AG04449 (cell line): ENCODE data around the gene STIMATE.
A peak's percentile ranks its signal among the peaks of the same experiment; 100 is the strongest.

Experiments
- CTCF ChIA-PET: fragments of 350-600 bp; formaldehyde crosslinking; extraction: SDS; loops from one replicate; lab custom pipeline; 2021; ENCODE audit warnings: antibody characterized with exemption; lab: Yijun Ruan, JAX
- POLR2A ChIA-PET: fragments of 400-600, 350-600 bp; formaldehyde crosslinking; extraction: SDS; loops from one replicate; lab custom pipeline; 2020; ENCODE audit warnings: antibody characterized with exemption, inconsistent platforms; lab: Yijun Ruan, JAX
- DNase-seq: peaks from one replicate; pipeline ENCODE4 v3.0.0-alpha.2; 2010; ENCODE audit warnings: low read depth, low spot score
- H3K4me3 ChIP-seq: 2 replicates; pipeline ENCODE4 v1.5.1; 2011; ENCODE audit warnings: low read depth, mild to moderate bottlenecking, control low read depth, low read length
- CTCF ChIP-seq: IDR thresholded peaks from one replicate; pipeline ENCODE4 v1.5.1; 2011; ENCODE audit warnings: mild to moderate bottlenecking, moderate library complexity, low read length, control low read depth, inconsistent platforms; ENCODE audit not compliant: insufficient read depth; ENCODE audit errors: missing control alignments

STIMATE gene

GRCh38 chr3:52896613-52897012 is 735 bp downstream of the STIMATE start:
- H3K4me3 ChIP-seq = peak overlapping the region; percentile 72
- DNase-seq = no peak
- ChIA-PET POLR2A (no interaction called here), CTCF (interaction anchor here (0.9 to 2.0 kb wide), 4 partner anchors 10 to 175 kb away, joined by 3 to 6 read pairs (median 5); no protein-coding TSS in a partner anchor)
- TF ChIP-seq CTCF = no peak

GRCh38 chr3:52896151-52896550 is 1.2 kb downstream of the STIMATE start:
- no peak for DNase-seq
- ChIA-PET CTCF (interaction anchor here (0.9 to 2.0 kb wide), 2 partner anchors 39 to 41 kb away, joined by 3 to 6 read pairs; no protein-coding TSS in a partner anchor), POLR2A (no interaction called here)
- TF ChIP-seq CTCF = no peak
- peak overlapping the region; percentile 72 for H3K4me3 ChIP-seq

- no peak overlapping the region for H3K4me3 ChIP-seq
- ChIA-PET POLR2A (no interaction called here), CTCF (interaction anchor here (2.0 kb wide), 1 partner anchor 39 kb away, joined by 6 read pairs; no protein-coding TSS in a partner anchor)
- TF ChIP-seq CTCF = no peak
- DNase-seq = no peak
Observed at GRCh38 chr3:52895418-52895817, 1.9 kb downstream of the STIMATE start.

GRCh38 chr3:52894756-52895155 is 2.6 kb downstream of the STIMATE start:
- ChIA-PET CTCF (interaction anchor here (0.7 kb wide), 1 partner anchor 185 kb away, joined by 3 read pairs; no protein-coding TSS in a partner anchor), POLR2A (no interaction called here)
- no peak for DNase-seq
- no peak overlapping the region for H3K4me3 ChIP-seq
- TF ChIP-seq CTCF = no peak

- no peak overlapping the region for H3K4me3 ChIP-seq
- TF ChIP-seq CTCF = no peak
- no peak for DNase-seq
- CTCF ChIA-PET = interaction anchor here (1.6 kb wide), 1 partner anchor 10 kb away, joined by 5 read pairs; no protein-coding TSS in a partner anchor
- POLR2A ChIA-PET = interaction anchor here (0.9 kb wide), 1 partner anchor 20 kb away, joined by 4 read pairs; no protein-coding TSS in a partner anchor
Observed at GRCh38 chr3:52893723-52894122, 3.6 kb downstream of the STIMATE start.

- H3K4me3 ChIP-seq = no peak overlapping the region
- POLR2A ChIA-PET = no interaction called here
Observed at GRCh38 chr3:52892625-52893311, 4.6 kb downstream of the STIMATE start.

More at GRCh38 chr3:52892625-52893311, 4.6 kb downstream of the STIMATE start:
- DNase-seq = no peak
- no peak for TF ChIP-seq CTCF
- CTCF ChIA-PET = interaction anchor here (0.7 to 1.6 kb wide), 3 partner anchors 8 to 17 kb away, joined by 3 to 5 read pairs (median 3); no protein-coding TSS in a partner anchor
